Measurements from ENCODE around the gene MYDGF.

The MYDGF gene

DNA sequence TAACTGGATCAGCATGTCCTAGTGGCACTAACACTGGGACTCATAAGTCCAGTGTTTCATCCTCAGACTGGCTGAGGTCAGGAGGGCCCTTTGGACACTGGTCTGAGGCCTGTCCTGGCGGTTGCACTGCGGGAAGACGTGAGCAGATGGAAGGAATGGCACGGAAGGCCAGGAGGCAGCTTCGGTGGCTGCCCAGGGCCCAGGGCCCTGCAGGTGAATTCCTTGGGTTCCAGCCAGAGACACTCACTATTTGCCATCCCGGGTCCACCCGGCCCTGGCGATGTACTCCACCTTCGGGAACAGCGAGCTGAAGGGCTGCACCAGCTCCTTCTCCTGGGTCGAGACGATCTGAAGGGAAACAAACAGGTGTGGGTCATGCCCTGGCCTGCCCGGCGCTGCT is 27.2 kb upstream of the MYDGF start:
- no peaks in the 10 kb centered on the region for H3K79me1 ChIP-seq (ENCODE audit: low read length)
- H3K4me2 ChIP-seq (ENCODE audit: low read length), result no peak overlapping the region
- H2BK5ac ChIP-seq (ENCODE audit: low read length), result no peak overlapping the region
- no peak overlapping the region for H2AK5ac ChIP-seq (ENCODE audit: low read length)
- H3K4me1 ChIP-seq (ENCODE audit: control insufficient read depth, low read depth, low read length), result no peaks in the 10 kb centered on the region
- H3K56ac ChIP-seq (ENCODE audit: low read length), result no peak overlapping the region
- H3K4me3 ChIP-seq (ENCODE audit: low read length), result no peak overlapping the region
- H3K9ac ChIP-seq (ENCODE audit: low read length), result no peak overlapping the region
- no peaks in the 10 kb centered on the region for H3K79me2 ChIP-seq (ENCODE audit: control insufficient read depth, insufficient read depth, low read length)
- no peak overlapping the region for H3K27ac ChIP-seq (ENCODE audit: low read depth, low read length)
- H3K23ac ChIP-seq (ENCODE audit: low read length), result no peak overlapping the region
- no peak overlapping the region for H3K4ac ChIP-seq (ENCODE audit: low read depth, low read length)
- H2BK15ac ChIP-seq (replicated peaks; ENCODE audit: low read depth), result no peak overlapping the region
- H3K27me3 ChIP-seq (ENCODE audit: insufficient read depth, low read length, poor library complexity), result no peaks in the 10 kb centered on the region
- no peak overlapping the region for H2BK120ac ChIP-seq (ENCODE audit: low read depth, low read length)
- no peak for DNase-seq
- H3K36me3 ChIP-seq (ENCODE audit: control insufficient read depth, insufficient read depth, low read length), result peaks cover 18% of the 10 kb centered on the region
- no CpG with 5 or more reads among the region's 14 CpGs for WGBS (ENCODE audit: extremely low coverage, insufficient coverage, low lambda C conversion rate)
- no peak overlapping the region for H4K5ac ChIP-seq (ENCODE audit: low read length)
- no peak overlapping the region for H4K8ac ChIP-seq (ENCODE audit: low read depth, low read length)
- no peak overlapping the region for H3K18ac ChIP-seq (ENCODE audit: low read length)

DNA sequence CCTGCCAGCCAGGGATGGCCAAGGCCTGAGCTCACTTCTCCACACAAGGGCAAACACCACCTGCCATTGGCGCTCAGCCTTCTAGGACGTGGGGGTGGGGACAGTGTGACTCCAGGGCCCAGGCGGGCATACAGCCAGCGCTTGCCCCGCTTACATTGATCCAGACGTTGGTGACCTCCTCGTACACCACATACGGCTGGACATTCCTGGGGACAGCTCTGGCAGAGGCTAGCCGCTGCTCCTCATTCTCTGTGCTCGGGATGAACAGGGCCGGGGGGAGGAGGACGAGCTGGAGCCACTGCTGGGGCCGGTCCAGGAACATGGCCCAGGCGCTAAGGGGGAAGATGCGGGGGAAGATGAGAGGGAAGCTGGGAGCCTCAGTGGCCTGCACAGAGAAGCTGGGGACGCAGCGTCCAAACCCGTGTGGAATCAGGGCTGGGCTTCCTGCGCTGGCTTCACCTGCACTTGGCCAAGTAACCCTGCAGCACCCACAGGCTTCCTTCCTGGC is 25.1 kb upstream of the MYDGF start:
- H3K4me2 ChIP-seq (ENCODE audit: low read length), result no peak overlapping the region
- no peak overlapping the region for H3K4me3 ChIP-seq (ENCODE audit: low read length)
- peaks cover 13% of the 10 kb centered on the region for H3K36me3 ChIP-seq (ENCODE audit: control insufficient read depth, insufficient read depth, low read length)
- no peaks in the 10 kb centered on the region for H3K79me1 ChIP-seq (ENCODE audit: low read length)
- no peak overlapping the region for H2BK5ac ChIP-seq (ENCODE audit: low read length)
- H3K27me3 ChIP-seq (ENCODE audit: insufficient read depth, low read length, poor library complexity), result no peaks in the 10 kb centered on the region
- DNase-seq, result no peak
- no peak overlapping the region for H3K56ac ChIP-seq (ENCODE audit: low read length)
- no peak overlapping the region for H2BK15ac ChIP-seq (replicated peaks; ENCODE audit: low read depth)
- no peak overlapping the region for H3K9ac ChIP-seq (ENCODE audit: low read length)
- WGBS (ENCODE audit: extremely low coverage, insufficient coverage, low lambda C conversion rate), result no CpG with 5 or more reads among the region's 19 CpGs
- no peak overlapping the region for H3K23ac ChIP-seq (ENCODE audit: low read length)
- H2AK5ac ChIP-seq (ENCODE audit: low read length), result no peak overlapping the region
- H4K5ac ChIP-seq (ENCODE audit: low read length), result no peak overlapping the region
- H3K79me2 ChIP-seq (ENCODE audit: control insufficient read depth, insufficient read depth, low read length), result no peaks in the 10 kb centered on the region
- H3K4ac ChIP-seq (ENCODE audit: low read depth, low read length), result no peak overlapping the region
- H4K8ac ChIP-seq (ENCODE audit: low read depth, low read length), result no peak overlapping the region
- H3K27ac ChIP-seq (ENCODE audit: low read depth, low read length), result no peak overlapping the region
- H3K18ac ChIP-seq (ENCODE audit: low read length), result no peak overlapping the region
- H3K4me1 ChIP-seq (ENCODE audit: control insufficient read depth, low read depth, low read length), result no peaks in the 10 kb centered on the region
- no peak overlapping the region for H2BK120ac ChIP-seq (ENCODE audit: low read depth, low read length)

DNA sequence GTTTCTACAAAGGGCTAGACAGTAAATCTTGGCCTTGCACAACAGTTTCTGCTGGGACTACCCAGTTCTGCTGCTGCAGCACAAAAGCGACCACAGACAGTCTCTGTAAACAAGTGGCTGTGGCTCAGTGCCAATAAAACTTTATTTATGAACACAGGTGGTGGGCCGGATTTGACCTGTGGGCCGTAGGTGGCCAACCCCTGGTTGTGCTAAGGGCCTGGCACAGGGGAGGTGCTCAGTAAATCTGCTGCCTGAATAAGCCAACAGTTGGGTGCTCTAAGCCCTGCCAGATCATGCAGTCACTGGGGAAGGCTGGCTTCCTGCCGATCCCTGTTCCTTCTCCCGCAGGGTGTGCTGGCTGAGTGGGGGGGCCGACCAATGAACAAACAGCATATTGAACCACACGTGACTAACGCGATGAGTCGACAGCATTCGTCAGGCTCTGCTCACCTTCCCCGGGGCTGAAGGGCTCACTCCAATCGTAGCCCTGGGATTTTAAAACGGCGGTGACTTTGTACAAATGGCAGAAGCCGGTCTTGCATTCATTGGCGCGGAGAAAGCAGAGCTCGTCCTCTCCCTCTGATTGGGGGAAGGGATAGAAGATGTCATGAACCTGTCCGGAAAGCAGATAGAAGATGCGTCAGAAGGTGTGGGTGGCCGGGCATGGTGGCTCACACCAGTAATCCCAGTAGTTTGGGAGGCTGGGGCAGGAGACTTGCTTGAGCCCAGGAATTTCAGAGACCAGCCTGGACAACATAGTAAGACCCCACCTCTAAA is 24.3 kb upstream of the MYDGF start:
- Histone ChIP-seq H3K79me2 (ENCODE audit: control insufficient read depth, insufficient read depth, low read length) (no peaks in the 10 kb centered on the region), H2AK5ac (ENCODE audit: low read length) (no peak overlapping the region), H3K27ac (ENCODE audit: low read depth, low read length) (no peak overlapping the region), H3K4me2 (ENCODE audit: low read length) (no peak overlapping the region), H3K27me3 (ENCODE audit: insufficient read depth, low read length, poor library complexity) (no peaks in the 10 kb centered on the region), H4K8ac (ENCODE audit: low read depth, low read length) (no peak overlapping the region), H3K79me1 (ENCODE audit: low read length) (no peaks in the 10 kb centered on the region), H3K56ac (ENCODE audit: low read length) (no peak overlapping the region), H2BK15ac (replicated peaks; ENCODE audit: low read depth) (no peak overlapping the region), H3K36me3 (ENCODE audit: control insufficient read depth, insufficient read depth, low read length) (peaks cover 13% of the 10 kb centered on the region), H3K4me3 (ENCODE audit: low read length) (no peak overlapping the region), H2BK5ac (ENCODE audit: low read length) (no peak overlapping the region), H3K23ac (ENCODE audit: low read length) (no peak overlapping the region), H2BK120ac (ENCODE audit: low read depth, low read length) (no peak overlapping the region), H3K18ac (ENCODE audit: low read length) (no peak overlapping the region), H3K4ac (ENCODE audit: low read depth, low read length) (no peak overlapping the region), H3K9ac (ENCODE audit: low read length) (no peak overlapping the region), H3K4me1 (ENCODE audit: control insufficient read depth, low read depth, low read length) (no peaks in the 10 kb centered on the region), H4K5ac (ENCODE audit: low read length) (no peak overlapping the region)
- WGBS (ENCODE audit: extremely low coverage, insufficient coverage, low lambda C conversion rate), result no CpG with 5 or more reads among the region's 22 CpGs
- DNase-seq, result no peak

DNA sequence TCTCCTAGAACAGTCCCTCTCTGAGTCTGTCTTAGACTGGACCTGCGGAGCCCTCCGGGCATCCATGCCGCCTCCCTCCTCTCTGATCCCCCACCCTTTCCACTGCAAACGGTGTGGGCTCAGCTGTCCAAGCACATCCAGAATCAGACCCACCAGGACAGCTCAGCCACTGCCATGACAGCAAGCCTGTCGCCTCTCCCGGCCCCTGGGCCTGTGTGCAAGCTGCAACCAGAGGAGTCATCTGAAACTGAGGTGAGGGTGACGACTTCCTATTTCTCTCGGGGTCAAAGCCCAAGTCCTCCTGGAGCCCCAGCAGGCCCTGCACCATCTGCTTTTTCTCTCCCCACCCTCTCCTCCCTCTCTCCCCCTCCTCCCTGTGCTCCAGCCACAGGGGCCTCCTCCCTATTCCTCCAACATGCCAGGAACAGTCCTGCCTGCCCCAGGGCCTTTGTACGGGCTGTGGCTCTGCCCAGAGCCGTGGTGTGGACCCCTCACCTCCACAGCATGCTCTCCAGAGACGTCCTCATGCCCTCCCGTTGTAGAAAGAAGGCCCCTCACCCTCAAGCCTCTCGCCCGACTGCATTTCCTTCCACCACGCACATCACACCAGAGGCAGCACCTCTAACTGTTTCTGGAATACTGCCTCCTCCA is 23.5 kb upstream of the MYDGF start:
- Histone ChIP-seq H2BK120ac (ENCODE audit: low read depth, low read length) (no peak overlapping the region), H3K79me2 (ENCODE audit: control insufficient read depth, insufficient read depth, low read length) (no peaks in the 10 kb centered on the region), H3K27ac (ENCODE audit: low read depth, low read length) (no peak overlapping the region), H3K4me2 (ENCODE audit: low read length) (no peak overlapping the region), H3K18ac (ENCODE audit: low read length) (no peak overlapping the region), H4K5ac (ENCODE audit: low read length) (no peak overlapping the region), H3K23ac (ENCODE audit: low read length) (no peak overlapping the region), H3K9ac (ENCODE audit: low read length) (no peak overlapping the region), H3K27me3 (ENCODE audit: insufficient read depth, low read length, poor library complexity) (no peaks in the 10 kb centered on the region), H3K4me3 (ENCODE audit: low read length) (no peak overlapping the region), H3K4me1 (ENCODE audit: control insufficient read depth, low read depth, low read length) (no peaks in the 10 kb centered on the region), H3K56ac (ENCODE audit: low read length) (no peak overlapping the region), H4K8ac (ENCODE audit: low read depth, low read length) (no peak overlapping the region), H3K36me3 (ENCODE audit: control insufficient read depth, insufficient read depth, low read length) (peaks cover 13% of the 10 kb centered on the region), H3K4ac (ENCODE audit: low read depth, low read length) (no peak overlapping the region), H3K79me1 (ENCODE audit: low read length) (no peaks in the 10 kb centered on the region), H2AK5ac (ENCODE audit: low read length) (no peak overlapping the region), H2BK15ac (replicated peaks; ENCODE audit: low read depth) (no peak overlapping the region), H2BK5ac (ENCODE audit: low read length) (no peak overlapping the region)
- no CpG with 5 or more reads among the region's 15 CpGs for WGBS (ENCODE audit: extremely low coverage, insufficient coverage, low lambda C conversion rate)
- no peak for DNase-seq

GRCh38 chr19:4693078-4693350 is 22.9 kb upstream of the MYDGF start:
- Histone ChIP-seq H3K27me3 (ENCODE audit: insufficient read depth, low read length, poor library complexity) (no peaks in the 10 kb centered on the region), H3K4me3 (ENCODE audit: low read length) (no peak overlapping the region), H3K79me1 (ENCODE audit: low read length) (no peaks in the 10 kb centered on the region), H3K18ac (ENCODE audit: low read length) (no peak overlapping the region), H2AK5ac (ENCODE audit: low read length) (no peak overlapping the region), H3K4me1 (ENCODE audit: control insufficient read depth, low read depth, low read length) (no peaks in the 10 kb centered on the region), H3K23ac (ENCODE audit: low read length) (no peak overlapping the region), H3K4ac (ENCODE audit: low read depth, low read length) (no peak overlapping the region), H4K5ac (ENCODE audit: low read length) (no peak overlapping the region), H2BK5ac (ENCODE audit: low read length) (no peak overlapping the region), H3K56ac (ENCODE audit: low read length) (no peak overlapping the region), H3K27ac (ENCODE audit: low read depth, low read length) (no peak overlapping the region), H2BK15ac (replicated peaks; ENCODE audit: low read depth) (no peak overlapping the region), H3K36me3 (ENCODE audit: control insufficient read depth, insufficient read depth, low read length) (peaks cover 13% of the 10 kb centered on the region), H3K4me2 (ENCODE audit: low read length) (no peak overlapping the region), H4K8ac (ENCODE audit: low read depth, low read length) (no peak overlapping the region), H2BK120ac (ENCODE audit: low read depth, low read length) (no peak overlapping the region), H3K79me2 (ENCODE audit: control insufficient read depth, insufficient read depth, low read length) (no peaks in the 10 kb centered on the region), H3K9ac (ENCODE audit: low read length) (no peak overlapping the region)
- no CpG with 5 or more reads among the region's 7 CpGs for WGBS (ENCODE audit: extremely low coverage, insufficient coverage, low lambda C conversion rate)
- no peak for DNase-seq
